Measurements from ENCODE around the gene GRIN2A.

GRIN2A gene

DNA sequence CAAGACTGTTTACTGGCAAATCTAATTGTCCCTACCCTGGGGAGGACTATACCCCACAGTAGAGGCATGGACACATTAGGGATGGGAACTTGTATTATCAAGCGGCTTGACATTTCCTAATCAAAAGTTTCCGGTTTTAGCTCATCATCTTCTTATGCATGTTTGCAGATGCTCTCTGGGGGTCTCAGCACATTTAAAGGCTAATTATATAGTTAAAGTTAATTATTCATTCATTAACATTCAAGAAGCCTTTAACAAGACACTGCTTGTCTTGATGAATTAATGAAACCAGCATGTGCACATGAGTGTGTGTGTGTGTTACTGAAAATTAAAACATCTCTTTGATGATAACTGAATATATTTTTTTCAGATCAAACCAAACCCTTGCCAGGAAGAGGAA is 377.1 kb downstream of the GRIN2A start:
- DNase-seq, result no peak

DNA sequence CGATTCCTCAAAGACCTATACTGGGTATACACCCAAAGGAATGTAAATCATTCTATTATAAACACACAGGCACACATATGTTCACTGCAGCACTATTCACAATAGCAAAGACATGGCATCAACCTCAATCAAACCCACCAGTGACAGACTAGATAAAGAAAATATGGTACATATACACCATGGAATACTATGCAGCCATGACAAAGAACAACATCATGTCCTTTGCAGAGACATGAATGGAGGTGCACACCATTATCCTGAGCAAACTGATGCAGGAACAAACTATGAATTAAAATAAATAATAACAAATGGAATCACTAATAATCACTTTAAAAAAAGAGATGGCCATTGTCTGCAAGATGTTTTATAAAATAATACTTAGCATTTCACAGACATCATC is 380.1 kb downstream of the GRIN2A start:
- no peak for DNase-seq

DNA sequence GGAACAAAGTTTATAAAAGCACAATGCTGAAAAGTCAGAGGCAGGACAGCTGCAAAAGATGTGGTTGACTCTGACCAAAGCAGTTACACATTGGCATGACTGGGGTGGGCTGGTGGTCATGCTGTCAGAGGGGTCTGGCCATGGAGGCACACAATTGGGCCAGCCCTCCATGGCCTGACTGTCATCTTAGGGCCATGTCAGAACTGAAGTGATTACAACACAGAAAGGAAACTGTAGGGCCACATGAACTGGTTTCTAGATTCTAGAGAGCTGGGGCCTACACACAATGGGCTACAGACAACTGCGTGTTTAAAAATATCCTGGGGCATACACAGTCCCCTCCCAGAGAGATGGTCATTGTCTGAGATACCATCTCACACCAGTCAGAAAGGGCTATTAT is 380.6 kb downstream of the GRIN2A start:
- DNase-seq, result no peak

DNA sequence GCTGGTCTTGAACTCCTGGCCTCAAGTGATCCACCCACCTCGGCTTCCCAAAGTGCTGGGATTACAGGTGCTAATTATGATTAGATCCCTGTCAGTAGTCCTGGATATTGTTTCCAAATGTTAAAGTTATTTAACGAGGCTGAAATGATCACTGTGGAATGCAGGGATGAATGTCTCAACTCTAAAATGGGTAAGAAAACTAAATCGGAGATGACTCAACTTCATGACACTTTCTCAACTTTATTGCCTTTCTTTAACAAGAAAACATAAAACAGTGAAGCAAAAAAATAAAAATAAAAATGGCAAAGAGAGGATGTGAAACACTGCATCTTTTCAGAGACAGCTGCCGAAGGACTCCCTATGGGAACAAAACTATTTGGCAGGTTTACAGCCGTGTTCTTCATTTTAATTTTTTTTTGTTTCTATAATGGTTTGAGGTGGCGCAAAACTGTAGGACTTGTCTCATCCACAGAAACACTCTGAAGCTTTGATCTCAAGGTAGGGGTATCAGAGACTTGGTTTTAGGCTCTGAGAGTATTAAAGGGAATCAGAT is 382.0 kb downstream of the GRIN2A start:
- no peak for DNase-seq

DNA sequence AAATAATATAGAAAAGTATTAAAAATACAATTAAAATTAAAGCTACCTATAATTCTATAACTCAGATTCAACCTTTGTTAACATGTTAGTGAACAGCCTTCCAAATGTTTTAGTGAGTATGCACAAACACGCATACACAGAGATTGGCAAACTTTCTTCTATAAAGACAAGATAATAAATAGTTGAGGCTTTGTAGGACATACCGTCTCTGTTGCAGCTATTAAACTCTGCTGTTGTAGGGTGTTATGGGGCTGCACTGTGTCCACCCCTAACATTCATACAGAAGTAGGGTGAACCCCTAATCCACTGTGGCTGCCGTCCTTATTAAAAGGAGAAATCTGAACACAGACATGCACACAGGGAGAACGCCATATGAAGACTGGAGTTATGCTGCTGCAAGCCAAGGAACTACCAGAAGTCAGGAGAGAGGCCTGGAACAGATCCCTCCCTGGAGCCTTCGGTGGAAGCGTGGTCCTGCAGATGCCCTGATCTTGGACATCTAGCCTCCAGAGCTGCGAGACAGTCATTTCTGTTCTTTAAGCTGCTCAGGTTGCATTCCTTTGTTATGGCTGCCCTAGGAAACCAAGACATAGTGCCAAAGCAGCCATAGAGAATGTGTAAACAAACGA is 383.2 kb downstream of the GRIN2A start:
- no peak for DNase-seq

DNA sequence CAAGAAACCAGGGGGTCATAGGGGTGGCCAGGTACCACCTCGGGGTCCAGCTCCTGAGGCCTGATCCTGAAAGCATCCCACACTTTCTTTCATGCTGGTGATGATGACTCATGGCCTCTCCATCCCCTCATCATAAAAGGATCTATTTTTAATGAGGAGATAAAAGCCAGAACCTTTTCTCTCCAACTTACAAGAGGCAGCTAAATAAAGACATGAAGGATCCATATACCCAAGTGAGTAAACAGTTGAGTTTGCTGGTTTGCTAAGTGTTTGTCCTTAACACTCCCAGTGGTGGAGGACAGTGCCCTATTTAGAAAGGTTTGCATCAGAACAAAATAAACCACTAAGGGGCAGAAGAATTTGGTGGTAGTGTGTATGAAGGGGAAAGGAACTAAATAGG is 383.8 kb downstream of the GRIN2A start:
- DNase-seq, result no peak

DNA sequence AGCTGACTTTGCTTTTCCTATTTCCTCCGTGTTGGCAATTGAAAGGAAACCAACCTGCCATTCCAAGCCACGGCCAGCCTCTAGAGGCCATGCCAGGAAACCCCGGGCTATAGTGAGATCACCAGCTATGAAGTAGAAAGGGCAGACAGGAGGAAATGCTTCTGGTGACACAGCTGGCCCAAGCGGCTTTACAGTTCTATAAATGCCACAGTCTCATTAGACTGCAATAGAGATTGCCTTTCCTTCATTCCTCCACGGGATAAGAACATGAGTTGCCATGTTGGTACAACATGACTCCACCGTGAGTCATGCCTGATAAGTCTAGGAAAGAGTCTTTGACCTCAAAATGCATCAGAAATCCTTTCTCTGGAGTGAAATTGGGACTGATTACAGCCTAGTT is 384.9 kb downstream of the GRIN2A start:
- no peak for DNase-seq

DNA sequence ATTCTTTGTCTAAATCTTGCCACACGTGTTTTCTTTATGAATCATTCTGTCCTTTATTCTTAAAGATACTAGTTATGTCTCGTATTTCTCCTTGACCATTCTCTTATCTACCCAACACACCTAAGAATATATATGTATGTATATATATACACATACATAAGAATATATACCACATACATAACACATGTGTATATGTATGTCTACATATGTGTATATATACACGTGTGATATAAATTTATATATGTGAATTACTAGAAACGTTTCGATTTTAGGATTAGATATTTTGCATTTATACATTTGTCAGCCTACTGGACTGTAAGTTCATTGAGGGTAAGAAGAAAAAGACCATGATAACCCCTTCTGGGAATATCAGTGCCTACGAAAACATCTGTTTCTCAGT is 388.6 kb downstream of the GRIN2A start:
- DNase-seq, result no peak

DNA sequence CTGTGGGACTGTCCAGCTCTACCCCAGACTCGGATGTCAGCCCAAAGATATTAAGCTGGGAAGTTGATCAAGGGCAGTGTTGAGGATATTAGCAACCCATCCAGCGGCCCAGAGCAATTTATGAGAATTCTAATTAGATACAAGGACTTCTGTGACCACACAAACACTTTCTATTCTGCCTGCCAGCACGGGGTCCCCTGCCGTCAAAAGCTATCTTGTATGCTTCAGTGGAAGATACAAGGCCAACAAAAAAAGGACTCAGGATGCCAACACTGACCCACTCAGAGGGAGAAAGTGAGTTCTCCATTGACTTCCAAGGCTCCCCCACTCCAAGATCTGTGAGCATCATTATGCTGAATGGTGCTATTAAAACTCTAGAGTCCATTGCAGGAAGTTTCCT is 390.7 kb downstream of the GRIN2A start:
- no peak for DNase-seq

DNA sequence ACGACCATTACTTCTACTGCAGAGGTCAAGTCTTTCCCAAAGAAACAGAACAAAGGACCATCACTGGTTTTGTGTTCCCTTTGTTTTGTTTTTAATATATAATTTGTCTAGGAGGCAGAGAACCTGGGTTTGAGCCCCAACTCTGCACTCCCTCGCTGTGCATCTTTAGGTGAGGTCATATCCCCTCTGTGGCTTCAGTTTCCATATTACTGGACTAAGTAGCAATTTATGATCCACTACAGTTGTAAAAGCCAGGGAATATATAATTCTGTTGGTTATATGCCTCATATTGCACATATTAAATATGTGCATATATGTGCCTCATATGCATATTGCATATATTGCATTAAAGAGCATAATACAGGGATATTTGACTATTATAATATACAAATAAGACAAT is 392.0 kb downstream of the GRIN2A start:
- DNase-seq, result no peak

DNA sequence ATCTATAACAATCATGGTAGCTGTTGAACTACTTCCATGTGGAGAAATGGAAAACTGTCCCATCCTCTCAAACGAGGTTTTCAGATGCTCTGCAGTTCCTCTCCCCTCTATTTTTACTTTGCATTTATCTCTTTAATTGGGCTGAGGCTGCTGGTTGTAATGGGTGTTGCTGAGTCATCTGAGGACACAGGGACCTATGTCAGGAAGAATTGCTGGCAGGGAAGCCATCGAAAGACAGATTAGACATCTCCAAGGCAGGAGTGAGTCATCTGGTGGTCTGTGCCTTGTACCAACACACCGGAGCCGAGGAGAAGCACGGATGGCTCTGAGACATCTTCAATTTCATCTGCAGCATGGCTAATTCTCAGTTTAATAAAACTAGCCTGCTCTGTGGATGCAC is 394.5 kb downstream of the GRIN2A start:
- no peak for DNase-seq

DNA sequence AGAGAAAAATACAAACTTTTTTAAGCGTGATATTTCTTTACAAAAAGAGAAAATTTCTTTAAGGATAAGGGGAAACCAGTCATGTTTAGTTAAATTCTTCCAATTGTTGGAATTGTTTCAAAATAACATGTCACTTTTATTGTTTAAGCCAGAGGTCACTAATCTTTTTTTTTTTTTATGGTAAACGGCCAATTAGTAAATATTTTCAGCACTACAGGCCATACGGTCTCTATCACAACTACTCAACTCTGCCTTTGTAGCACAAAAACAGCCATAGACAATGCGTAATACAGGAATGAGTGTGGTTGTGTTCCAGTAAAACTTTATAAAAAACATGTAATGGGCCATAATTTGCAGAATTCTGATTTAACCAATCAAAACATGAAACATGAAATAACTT is 401.4 kb downstream of the GRIN2A start:
- no peak for DNase-seq

DNA sequence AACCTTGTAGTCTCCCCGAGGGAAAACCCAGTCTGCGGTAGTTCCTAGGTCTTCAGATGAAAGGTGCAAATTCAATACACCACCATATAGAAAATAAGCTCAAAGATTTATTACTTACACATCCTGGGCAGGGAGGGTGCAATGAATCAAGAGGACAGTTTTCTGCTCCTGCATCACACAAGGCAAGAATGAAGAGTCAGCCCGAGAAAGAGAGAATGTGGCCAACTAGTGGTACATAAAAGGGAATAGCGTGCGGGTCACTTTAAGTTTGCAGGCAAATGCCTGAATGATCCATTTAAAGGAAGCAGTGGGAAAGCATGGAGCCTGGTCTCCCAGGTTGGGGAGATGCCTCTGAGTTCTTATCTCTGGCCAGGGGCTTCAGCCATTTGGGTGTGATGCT is 403.4 kb downstream of the GRIN2A start:
- no peak for DNase-seq

DNA sequence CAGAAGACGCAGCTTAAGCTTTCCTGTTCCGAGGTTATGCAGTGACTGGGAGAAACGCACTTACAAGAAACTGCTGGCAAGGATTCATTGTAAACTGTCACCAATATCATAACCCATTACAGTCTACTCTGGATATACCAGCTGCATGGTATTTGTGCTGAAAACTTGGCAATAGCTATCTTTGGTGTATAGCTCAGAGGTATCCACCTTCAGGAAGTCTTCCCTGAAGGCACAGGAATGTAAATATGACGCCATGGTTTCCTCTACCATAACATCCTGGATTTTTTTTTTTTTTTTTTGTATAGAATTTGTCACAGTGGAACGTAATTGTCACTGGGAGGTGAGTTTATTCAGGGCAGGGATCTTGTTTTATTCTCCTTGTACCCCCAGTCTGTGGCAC is 406.2 kb downstream of the GRIN2A start:
- DNase-seq, result no peak

DNA sequence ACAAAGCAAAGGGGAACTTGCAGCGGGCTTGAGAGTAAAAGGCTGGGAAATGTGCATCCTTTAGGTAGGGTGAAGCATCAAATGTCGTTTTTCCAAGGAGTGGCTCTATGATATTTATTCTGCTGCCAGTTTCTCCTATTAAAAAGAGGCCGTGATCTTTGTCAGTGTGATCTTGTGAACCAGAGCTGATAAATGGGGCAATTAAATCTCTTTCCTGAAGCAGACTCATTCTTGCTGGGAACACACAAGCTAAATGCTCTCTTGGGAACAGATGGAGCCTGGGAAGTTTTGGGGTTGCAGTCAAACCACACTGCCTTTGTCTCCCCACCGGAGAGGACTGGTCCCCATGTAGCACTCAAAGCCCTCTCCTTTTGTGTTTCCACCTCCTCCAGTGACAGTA is 408.9 kb downstream of the GRIN2A start:
- DNase-seq, result no peak

DNA sequence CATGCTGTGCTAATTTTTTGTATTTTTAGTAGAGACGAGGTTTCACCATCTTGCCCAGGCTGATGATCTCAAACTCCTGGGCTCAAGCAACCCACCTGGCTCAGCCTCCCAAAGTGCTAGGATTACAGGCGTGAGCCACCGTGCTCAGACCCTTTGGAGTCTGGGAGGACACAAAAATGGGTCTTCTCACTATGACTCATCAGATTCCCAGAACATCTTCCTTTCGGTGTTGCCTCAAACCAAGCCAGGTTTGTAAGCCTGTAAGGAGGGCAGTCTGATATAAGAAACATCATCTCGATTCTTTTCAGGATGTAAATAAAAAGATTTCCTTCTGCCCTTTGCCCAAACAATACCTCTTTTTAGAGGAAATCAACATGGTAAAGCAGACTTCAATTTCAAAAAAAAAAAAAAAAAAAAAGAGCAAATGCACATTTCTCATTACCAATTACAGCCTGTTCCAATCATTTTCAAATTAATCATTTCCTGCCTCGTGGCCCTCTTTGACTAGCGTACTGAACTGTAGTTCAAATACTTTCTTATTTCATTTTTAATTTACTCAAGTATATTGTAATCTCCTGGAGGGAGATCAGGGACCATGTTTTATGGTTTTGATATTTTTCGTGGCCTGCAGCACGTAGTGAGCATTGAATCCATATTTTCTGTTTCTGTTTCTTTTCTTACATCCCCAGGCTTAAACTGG is 409.6 kb downstream of the GRIN2A start:
- no peak for DNase-seq

DNA sequence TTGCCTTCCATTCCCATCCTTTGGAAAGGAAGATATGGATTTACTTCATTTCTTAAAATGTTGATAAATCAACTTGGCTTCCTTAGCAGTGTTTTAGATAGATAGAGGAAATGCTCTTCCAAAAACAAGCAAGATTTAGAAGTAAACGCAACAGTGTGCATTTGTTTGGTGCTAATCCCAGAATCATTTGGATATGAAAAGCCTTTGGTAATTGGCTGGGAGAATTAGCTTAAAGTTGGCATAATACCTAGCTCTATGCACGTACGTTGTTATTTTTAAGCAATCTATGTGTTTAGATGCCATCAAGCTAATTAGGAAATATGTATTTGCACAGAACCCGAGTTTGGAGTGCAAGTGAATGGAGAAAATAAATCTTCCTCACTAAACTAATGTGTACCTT is 415.3 kb downstream of the GRIN2A start:
- no peak for DNase-seq

DNA sequence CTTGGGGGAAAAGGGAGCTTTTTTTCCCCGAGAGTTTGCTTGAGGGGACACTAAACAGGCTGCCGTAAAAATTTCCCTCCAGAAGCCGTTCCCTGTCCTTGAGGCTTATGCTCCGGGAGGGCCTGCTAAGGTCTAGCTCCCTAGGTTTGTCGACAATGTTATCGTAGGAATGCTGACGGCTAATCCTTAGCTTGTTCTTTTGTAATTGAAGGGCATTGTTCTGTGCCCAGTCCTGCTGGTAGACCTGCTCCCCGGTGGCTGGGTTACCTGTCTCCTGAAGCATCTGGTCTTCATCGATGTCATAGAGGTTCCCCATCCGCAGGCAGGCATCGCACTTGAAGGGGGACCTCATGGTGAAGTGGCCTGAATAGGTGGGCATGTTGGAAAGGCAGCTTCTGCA is 418.7 kb downstream of the GRIN2A start:
- no peak for DNase-seq

DNA sequence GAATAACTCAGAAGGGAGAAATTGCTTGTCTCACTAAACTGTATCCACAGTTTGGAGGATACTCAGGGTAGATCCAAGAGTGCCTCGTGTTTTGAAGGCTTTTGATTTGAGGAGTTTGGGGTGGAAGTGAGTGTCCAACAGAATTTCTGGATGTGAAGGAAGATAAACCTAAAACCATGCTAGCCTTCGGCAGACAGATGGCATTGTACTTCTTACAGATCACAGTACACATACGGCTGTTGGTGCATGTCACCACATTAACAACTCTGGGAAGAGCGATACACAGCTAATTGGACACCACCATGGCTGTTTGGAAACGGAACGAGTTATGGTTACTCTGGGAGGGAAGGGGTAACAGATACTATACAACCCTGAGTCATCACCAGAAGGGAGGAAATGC is 420.4 kb downstream of the GRIN2A start:
- no peak for DNase-seq

DNA sequence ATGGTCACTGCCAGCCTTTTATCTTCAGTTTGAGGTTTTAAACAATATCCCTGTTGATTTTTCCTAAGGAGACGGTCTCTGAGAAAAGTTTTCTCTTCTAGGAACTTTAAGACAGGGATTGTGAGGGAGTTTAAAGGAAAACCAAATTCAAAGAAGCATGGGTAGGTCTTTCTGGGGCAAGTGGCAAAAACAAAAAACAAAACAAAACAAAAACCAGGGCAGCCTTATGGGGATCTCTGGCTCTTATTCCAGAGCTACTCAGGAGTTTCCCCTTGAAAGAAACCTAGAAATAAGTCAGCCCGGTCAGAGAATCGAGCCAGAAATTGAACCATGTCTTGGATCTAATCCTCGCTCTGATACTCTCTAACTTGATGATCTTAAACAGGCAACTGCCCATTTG is 424.5 kb downstream of the GRIN2A start:
- DNase-seq, result no peak

DNA sequence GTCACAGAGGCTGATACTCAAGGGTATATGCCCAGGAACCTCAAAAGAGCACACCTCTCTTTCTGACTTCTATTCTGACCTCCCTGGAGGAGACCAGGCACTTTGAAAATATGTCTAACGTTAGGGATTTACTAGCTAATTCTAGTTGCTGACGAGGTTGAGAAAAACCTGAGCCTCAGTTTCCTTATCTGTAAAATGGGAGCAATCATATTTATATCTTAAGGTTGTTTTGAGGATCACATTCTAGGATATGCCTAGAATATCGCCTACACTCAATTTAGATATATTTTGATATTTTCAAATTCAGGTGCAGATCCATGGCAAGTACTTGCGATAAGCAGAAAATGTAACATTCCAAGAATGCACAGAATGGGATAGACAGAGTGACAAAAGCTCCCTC is 425.8 kb downstream of the GRIN2A start:
- DNase-seq, result no peak

DNA sequence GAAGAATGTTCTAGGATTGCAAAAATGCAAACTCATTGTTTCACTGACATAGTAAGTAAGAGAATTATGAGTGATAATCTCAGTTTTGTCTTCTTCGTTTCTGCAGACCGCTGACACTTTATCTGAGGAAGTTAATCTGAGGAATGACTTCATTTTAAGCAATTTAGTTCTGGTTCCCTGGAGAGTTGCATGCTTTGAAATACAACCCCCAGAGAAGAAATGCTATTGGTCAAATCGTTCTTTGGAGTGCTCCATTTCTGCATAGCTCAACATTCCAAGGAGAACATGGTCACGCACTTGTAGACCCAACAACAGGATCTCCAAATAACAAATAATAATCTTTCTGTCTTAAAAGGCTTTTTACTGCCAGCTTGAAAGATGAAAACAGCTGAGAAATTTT is 427.1 kb downstream of the GRIN2A start:
- DNase-seq, result no peak

DNA sequence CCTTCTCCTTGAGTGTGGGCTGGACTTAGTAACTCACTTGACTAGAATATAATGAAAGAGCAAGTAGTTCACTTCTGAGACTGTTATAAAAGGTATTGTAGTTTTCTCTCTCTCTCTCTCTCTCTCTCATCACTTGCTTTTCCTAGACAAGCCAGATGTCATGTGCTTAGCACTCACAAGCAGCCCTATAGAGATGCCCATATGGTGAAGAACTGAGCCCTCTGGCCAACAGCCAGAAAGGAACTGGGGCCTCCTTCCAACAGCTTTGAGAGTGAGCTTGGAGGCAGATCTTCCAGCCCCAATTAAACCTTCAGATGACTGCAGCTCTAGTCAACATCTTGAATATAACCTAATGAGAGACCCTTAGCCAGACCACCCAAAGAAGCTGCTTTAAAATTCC is 440.5 kb downstream of the GRIN2A start:
- DNase-seq, result no peak

DNA sequence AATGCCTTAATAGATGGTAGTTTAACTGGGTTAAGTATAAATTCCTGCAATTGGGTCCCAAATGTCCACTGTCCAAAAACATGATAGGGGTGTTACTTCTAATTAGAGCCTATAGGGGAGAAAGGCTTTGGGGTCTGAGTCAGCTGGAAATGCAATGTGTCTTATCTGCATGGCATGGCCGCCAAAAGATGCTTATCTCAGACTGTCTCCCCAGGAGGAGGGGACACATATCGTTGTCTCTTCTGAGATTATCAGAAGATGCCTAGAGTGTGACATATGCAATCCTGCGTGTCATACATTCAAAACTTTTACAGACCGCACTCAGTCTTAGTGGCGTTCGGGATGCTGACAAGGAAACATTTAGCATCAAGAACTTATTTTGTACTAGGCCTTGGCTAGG is 442.9 kb downstream of the GRIN2A start:
- no peak for DNase-seq

DNA sequence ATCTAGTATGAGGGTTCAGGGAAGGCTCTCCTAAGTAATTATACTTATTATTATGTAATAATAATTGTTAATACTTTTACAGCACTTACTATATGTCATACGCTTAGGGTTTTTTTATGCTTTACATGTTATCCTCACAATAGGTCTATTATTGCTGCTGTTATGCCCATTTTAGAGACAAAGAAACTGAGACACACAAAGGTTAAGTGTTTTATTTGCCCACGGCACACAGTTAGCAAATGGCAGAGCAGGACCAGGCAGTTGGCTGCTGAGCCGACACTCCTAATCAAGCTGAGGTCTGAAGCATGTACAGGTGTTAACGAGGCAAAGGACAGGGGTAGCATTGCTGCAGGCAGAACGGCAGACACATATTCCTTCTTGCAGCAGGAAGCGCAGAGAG is 443.5 kb downstream of the GRIN2A start:
- DNase-seq, result no peak
